GM12891 (cell line): ENCODE data around the gene OCA2. TPM values are rescaled to one million over a fixed set of nuclear protein-coding genes. Genes with fewer than 3 reads are reported as not detected.
"Not testable (repeated sequence)": the region's sequence is repeated elsewhere in the genome, so short reads cannot be mapped to it uniquely, and the experiment has no call there.

Source experiments
- DNase-seq: peaks from one replicate; pipeline ENCODE4 v3.0.0; 2011; ENCODE audit warnings: low spot score; ENCODE audit not compliant: insufficient read length
- FAIRE-seq: peaks from 2 replicates; lab custom pipeline; 2011; peaks lifted over from hg19 to GRCh38; lab: Jason Lieb, UNC
- PAX5 ChIP-seq: IDR thresholded peaks from 2 replicates; pipeline ENCODE4 v1.6.1; 2011; ENCODE audit warnings: low read length, moderate library complexity, mild to moderate bottlenecking; ENCODE audit not compliant: insufficient read depth, severe bottlenecking
- POLR2A ChIP-seq: IDR thresholded peaks from 2 replicates; pipeline ENCODE4 v1.6.1; 2011; ENCODE audit warnings: low read depth, low read length, control low read depth
- POLR2AphosphoS5 ChIP-seq: IDR thresholded peaks from 2 replicates; pipeline ENCODE4 v1.6.1; 2011; ENCODE audit warnings: low read depth, low read length, control low read depth
- POU2F2 ChIP-seq: IDR thresholded peaks from 2 replicates; pipeline ENCODE4 v1.6.1; 2011; ENCODE audit warnings: low read depth, mild to moderate bottlenecking, control low read depth, low read length, moderate library complexity
- SPI1 ChIP-seq: IDR thresholded peaks from 2 replicates; pipeline ENCODE4 v1.6.1; 2011; ENCODE audit warnings: low read depth, low read length, control low read depth
- TAF1 ChIP-seq: IDR thresholded peaks from 2 replicates; pipeline ENCODE4 v1.6.1; 2011; ENCODE audit warnings: low read depth, low read length, control low read depth
- polyA plus RNA-seq: library from polyadenylated mRNA; unstranded; fragments of >200 nt; gene quantifications from one replicate; pipeline ENCODE4 v1.2.1, GENCODE V29; 2012; ENCODE audit warnings: low read depth, missing spikeins, inconsistent platforms; ENCODE audit not compliant: missing spikeins

OCA2 gene
- polyA plus RNA-seq = 0.17 TPM

- TF ChIP-seq PAX5 = no peak
- no peak for TF ChIP-seq POU2F2
- no peak for TF ChIP-seq TAF1
- no peak for TF ChIP-seq SPI1
- no peak for TF ChIP-seq POLR2A
- no peak for TF ChIP-seq POLR2AphosphoS5
- DNase-seq = no peak
- FAIRE-seq = peak; percentile 23
These were observed at the start of gene OCA2 for GRCh38 chr15:28098766-28099554. TSS of gene OCA2 (minus strand) at chr15:28099315. CDS start at chr15:28081874, 17,441 bp downstream.

DNA sequence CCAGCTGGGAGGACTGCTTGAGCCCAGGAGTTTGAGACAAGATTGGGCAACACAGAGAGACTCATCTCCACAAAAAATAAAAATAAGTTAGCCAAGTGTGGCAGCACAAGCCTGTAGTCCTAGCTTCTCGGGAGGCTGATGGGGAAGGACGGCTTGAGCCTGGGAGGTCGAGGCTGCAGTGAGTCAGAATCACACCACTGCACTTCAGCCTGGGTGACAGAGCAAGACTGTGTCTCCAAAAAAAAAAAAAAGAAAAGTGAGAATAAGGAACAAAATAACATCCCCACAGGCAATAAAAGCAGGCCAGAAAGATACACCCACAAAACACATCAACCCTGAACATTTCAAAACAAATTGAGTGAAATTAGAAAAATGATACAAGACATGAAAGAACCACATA, 48.7 kb upstream of the OCA2 start:
- no peak for FAIRE-seq
- no peak for TF ChIP-seq PAX5
- TF ChIP-seq POLR2AphosphoS5 = no peak
- no peak for TF ChIP-seq SPI1
- no peak for TF ChIP-seq TAF1
- TF ChIP-seq POLR2A = no peak
- no peak for TF ChIP-seq POU2F2
- DNase-seq = no peak

DNA sequence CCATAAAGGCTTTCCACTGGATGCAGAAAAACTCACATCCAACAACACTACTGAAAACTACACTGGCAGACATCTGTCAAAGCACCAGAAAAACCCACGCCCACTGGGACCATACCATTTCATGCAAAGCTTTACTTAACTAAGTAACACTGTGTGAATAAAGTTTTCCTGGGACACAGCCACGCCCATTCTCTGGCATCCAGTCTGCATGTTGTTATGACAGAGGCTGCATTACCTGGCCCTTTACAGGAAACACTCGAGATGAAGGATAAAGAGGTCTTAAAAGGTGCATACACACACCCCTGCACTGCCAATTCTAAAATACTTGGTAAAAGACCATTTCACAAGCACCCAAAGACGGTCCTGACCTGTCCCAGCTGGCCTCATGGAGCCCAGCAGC, 46.3 kb upstream of the OCA2 start:
- DNase-seq, FAIRE-seq: not testable (repeated sequence)

DNA sequence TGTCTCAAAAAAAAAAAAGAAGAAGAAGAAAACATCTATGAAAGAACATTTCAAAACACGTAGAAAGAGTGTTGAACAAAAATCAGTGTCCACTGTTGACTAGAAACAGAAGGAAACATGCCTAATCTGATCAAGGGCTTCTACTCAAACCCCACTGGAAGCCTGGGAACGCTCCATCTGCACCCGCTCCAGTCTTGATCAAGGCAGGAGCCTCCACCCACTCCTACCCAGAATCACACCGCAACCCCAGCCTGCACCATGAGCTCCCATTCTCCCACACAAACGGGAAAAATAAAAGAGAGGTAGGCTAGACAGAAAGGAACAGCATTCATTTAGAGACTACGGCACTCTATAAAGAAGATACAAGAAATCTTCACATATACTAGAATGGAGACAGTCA, 40.9 kb upstream of the OCA2 start:
- no peak for FAIRE-seq
- TF ChIP-seq PAX5 = no peak
- TF ChIP-seq POLR2A = no peak
- TF ChIP-seq TAF1 = no peak
- TF ChIP-seq POLR2AphosphoS5 = no peak
- TF ChIP-seq SPI1 = no peak
- TF ChIP-seq POU2F2 = no peak
- DNase-seq = no peak

DNA sequence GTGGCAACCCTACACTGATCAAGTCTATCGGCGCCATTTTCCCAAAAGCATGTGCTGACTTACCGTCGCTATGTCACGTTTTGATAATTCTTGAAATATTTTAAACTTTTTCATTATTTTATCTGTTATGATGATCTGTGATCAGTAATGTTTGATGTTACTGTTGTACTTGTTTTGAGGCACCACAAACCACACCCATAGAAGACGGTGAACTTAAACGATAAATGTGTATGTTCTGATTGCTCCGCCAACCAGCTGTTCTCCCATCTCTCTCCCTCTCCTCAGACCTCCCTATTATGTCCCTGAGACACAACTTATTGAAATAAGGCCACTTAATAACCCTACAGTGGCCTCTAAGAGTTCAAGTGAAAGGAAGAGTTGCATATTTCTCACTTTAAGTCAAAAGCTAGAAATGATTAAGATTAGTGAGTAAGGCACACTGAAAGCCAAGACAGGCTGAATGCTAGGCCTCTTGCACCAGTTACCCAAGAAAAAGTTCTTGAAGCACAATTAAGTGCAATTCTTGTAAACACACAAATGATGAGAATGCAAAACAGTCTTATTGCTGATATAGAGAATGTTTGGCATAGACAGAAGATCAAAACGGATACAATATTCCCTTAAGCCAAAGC, 38.4 kb upstream of the OCA2 start:
- not testable (repeated sequence) for FAIRE-seq, DNase-seq

DNA sequence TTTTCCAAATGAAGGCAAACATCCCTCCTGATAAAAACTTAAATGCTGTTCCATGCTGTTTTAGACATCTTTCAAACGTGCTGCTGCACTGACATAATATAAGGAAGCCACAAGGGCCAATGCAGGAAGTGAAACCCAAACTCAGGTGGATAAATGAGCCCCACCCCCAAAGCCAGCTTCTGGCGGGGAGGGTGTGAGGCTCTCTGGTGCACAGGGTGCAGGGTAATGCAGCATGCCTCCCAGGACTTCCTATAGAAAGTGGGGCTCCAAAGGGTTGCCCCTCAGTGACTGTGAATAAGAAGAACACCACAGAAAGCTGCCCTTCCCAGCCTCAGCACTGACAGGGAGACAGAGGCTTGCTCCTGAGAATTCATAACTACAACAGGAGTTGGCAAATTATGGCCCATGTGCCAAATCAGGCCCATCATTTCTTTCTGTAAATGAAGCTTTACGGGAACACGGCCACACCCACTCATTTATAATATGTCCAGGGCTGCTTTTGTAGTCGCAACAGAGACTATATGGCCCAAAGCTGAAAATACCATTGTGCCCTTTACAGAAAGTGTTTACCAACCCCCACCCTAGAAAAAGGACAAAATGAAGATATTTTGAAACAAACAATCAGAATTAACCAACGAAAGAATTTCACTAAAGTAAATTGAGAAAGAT, 37.3 kb upstream of the OCA2 start:
- TF ChIP-seq SPI1 = peak; percentile 80
- peak; percentile 94 for FAIRE-seq
- not testable (repeated sequence) for DNase-seq

DNA sequence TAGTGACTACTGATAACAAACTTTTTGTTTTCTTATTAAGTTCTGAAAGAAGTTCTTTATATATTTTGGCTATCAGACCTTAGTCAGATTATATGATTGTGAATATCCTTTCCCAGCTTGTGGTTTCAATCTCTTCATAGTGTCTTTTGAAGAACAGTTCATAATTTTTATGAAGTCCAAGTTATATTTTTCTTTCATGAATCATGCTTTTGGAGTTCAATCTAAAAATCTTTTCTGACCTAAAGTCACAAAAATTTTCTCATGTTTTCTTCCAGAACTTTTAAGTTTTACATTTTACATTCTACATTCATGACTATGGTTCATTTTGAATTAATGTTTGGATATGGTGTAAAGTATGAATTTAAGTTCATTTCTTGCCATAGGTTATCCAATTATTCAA, 34.2 kb upstream of the OCA2 start:
- FAIRE-seq = no peak
- DNase-seq = no peak
- TF ChIP-seq POU2F2 = no peak
- TF ChIP-seq POLR2A = no peak
- no peak for TF ChIP-seq PAX5
- TF ChIP-seq SPI1 = no peak
- TF ChIP-seq TAF1 = no peak
- TF ChIP-seq POLR2AphosphoS5 = no peak

DNA sequence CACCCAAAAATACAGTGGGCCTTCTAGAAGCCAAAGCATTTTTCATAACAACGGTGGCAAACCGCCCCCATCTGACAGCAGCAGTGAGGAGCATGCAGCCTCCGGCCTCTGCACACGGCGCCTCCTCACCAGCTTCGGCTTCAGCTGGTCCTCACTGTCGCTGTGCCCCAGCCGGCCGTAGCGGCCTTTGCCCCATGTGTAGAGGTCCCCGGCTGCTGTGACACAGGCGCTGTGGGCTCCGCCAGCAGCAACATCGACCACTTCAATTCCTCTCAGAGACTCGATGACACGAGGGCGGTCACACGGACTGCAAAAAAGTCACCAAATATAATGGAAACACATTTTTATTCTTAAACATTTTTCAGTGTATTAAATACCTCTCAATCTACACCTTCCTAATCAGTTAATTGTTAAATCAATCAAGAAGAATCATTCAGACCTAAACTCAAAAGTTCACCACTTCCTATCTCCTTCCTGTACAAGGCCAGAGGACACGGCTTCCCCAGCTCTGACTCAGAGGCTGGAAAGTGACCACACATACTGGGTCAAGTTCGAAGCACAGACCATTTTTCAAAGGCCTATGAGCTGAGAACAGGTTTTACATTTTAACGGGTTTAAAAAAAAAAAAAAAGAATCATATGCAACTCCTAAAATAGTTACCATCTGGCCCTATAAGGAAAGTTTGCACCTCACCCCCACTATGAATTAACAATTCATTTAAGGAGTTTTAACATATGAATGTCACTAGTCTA, 33.6 kb upstream of the OCA2 start:
- FAIRE-seq (no peak), DNase-seq (no peak)
- TF ChIP-seq TAF1 (no peak), PAX5 (no peak), POLR2A (no peak), POLR2AphosphoS5 (no peak), POU2F2 (no peak), SPI1 (no peak)

DNA sequence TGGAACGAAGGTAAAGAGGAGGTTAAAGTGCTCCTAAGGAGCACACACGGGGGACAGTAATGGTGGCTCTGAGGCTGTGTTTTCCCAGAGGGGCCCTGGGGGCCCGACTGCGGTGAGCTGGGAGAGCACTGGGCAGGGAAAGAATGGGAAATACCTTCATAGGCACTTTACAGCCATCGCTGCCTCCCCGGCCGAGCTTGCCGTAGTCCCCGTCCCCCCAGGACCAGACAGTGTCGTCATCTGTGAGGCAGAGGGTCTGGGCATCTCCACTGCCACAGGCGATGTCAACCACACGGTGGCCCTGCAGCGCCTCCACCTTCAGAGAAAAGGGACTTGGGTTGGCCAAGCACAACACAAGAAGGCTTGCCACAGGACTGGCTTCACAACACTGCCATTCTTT, 32.8 kb upstream of the OCA2 start:
- DNase-seq = no peak
- TF ChIP-seq PAX5 = no peak
- no peak for TF ChIP-seq POU2F2
- TF ChIP-seq TAF1 = no peak
- no peak for TF ChIP-seq POLR2AphosphoS5
- TF ChIP-seq SPI1 = no peak
- no peak for TF ChIP-seq POLR2A
- no peak for FAIRE-seq
